ENCODE results near the gene RABEP2.
"Not testable (repeated sequence)": the region's sequence is repeated elsewhere in the genome, so short reads cannot be mapped to it uniquely, and the experiment has no call there.

RABEP2 gene, protein sequence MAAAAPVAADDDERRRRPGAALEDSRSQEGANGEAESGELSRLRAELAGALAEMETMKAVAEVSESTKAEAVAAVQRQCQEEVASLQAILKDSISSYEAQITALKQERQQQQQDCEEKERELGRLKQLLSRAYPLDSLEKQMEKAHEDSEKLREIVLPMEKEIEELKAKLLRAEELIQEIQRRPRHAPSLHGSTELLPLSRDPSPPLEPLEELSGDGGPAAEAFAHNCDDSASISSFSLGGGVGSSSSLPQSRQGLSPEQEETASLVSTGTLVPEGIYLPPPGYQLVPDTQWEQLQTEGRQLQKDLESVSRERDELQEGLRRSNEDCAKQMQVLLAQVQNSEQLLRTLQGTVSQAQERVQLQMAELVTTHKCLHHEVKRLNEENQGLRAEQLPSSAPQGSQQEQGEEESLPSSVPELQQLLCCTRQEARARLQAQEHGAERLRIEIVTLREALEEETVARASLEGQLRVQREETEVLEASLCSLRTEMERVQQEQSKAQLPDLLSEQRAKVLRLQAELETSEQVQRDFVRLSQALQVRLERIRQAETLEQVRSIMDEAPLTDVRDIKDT

GRCh38 chr16:28924762-28925385, at the start of gene RABEP2:
Gene RABEP2 (minus strand): TSS chr16:28925238. CDS start chr16:28925163, 75 bp downstream.
- H3K27ac ChIP-seq (ENCODE audit: low read length): peak within 1 kb of the TSS; percentile 97

DNA sequence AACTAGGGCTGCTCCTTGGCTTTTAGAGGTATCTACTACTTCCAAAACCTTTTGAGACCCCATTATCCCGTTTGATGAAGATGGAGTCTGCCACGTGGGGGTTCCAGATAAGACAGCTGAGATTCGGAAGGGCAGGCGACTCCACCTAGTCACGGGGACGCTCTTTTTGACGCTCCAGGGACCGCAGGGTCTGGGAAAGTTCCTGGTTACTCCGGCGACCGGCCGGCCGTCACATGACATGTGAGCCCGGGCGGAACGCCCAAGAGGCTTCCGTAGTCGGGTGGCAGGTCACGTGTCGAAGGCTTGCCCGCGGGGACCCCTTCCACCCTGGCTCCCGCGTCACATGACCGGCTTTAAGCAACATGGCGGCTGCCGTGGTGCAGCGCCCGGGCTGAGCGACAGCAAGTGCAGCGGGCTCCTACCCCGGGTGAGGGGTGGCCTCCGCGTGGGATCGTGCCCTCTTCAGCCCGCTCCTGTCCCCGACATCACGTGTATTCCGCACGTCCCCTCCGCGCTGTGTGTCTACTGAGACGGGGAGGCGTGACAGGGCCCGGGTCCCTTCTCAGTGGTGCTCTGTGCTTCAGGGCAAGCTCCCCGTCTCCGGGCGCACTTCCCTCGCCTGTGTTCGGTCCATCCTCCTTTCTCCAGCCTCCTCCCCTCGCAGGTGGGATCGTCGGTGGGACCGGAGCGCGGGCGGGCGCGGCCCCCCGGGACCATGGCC, 49.6 kb upstream of the RABEP2 start, which contains the start of gene SPNS1:
SPNS1 (plus strand) TSS at position 342 of the 721 bp plus-strand sequence; CDS start at position 716, 374 bp downstream.
- no peaks in the 10 kb centered on the region for H3K27me3 ChIP-seq (ENCODE audit: low read depth, low read length)
- H3K4me3 ChIP-seq (ENCODE audit: low read depth in 1 of 2, low read length in 2 of 2): peak within 1 kb of the TSS; percentile 93 to 95
- H3K4me1 ChIP-seq (ENCODE audit: control insufficient read depth in 1 of 2, insufficient read depth in 2 of 2, low read length in 2 of 2): peaks cover 4 to 25% of the 10 kb centered on the region in 2 donors
- peaks cover 5 to 24% of the 10 kb centered on the region in 2 donors for H3K36me3 ChIP-seq (ENCODE audit: control insufficient read depth in 1 of 2, insufficient read depth in 2 of 2, low read length in 2 of 2)
- H3K9me3 ChIP-seq (ENCODE audit: control insufficient read depth in 1 of 2, low read length in 2 of 2): no peaks in the 10 kb centered on the region
- peak within 1 kb of the TSS; percentile 83 for H3K27ac ChIP-seq (ENCODE audit: low read length)

More at GRCh38 chr16:28924762-28925385, at the start of gene RABEP2:
- Histone ChIP-seq H3K36me3 (ENCODE audit: control insufficient read depth in 1 of 2, insufficient read depth in 2 of 2, low read length in 2 of 2) (peaks cover 0 to 8% of the 10 kb centered on the region in 2 donors), H3K9me3 (ENCODE audit: control insufficient read depth in 1 of 2, low read length in 2 of 2) (no peaks in the 10 kb centered on the region), H3K4me1 (ENCODE audit: control insufficient read depth in 1 of 2, insufficient read depth in 2 of 2, low read length in 2 of 2) (peaks cover 0 to 9% of the 10 kb centered on the region in 2 donors), H3K4me3 (ENCODE audit: low read depth in 1 of 2, low read length in 2 of 2) (peak within 1 kb of the TSS; percentile 90), H3K27me3 (ENCODE audit: low read depth, low read length) (no peaks in the 10 kb centered on the region)

DNA sequence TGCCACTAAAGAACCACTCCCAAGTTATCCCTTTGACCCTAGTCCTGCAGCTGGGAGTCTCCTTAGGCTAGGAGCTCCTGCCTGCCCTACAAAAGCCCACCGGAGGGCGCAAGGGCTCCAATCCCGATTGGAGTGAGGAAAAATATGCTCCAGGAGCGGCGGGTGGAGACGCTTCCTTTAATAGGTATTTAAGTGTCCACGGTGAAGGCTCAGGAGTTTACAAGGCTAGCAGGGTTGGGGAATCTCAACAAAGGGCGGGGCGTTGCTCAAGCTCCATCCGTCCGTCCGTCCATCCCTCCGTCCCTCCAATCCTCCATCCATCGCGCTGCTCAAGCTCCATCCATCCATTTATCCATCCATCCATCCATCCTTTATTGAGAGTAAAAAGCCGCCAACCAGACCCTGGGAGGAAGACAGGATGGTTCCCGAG, 49.0 kb upstream of the RABEP2 start:
- no peaks in the 10 kb centered on the region for H3K9me3 ChIP-seq (ENCODE audit: control insufficient read depth in 1 of 2, low read length in 2 of 2)
- no peaks in the 10 kb centered on the region for H3K27me3 ChIP-seq (ENCODE audit: low read depth, low read length)
- H3K4me3 ChIP-seq (ENCODE audit: low read depth in 1 of 2, low read length in 2 of 2): peak overlapping the region; percentile 93 to 95
- H3K4me1 ChIP-seq (ENCODE audit: control insufficient read depth in 1 of 2, insufficient read depth in 2 of 2, low read length in 2 of 2): peaks cover 4 to 25% of the 10 kb centered on the region in 2 donors
- H3K36me3 ChIP-seq (ENCODE audit: control insufficient read depth in 1 of 2, insufficient read depth in 2 of 2, low read length in 2 of 2): peaks cover 5 to 20% of the 10 kb centered on the region in 2 donors
- H3K27ac ChIP-seq (ENCODE audit: low read length): peak overlapping the region; percentile 83

- peaks cover 3 to 12% of the 10 kb centered on the region in 2 donors for H3K36me3 ChIP-seq (ENCODE audit: control insufficient read depth in 1 of 2, insufficient read depth in 2 of 2, low read length in 2 of 2)
- not testable (repeated sequence) for H3K27ac ChIP-seq (ENCODE audit: low read length); H3K9me3 ChIP-seq (ENCODE audit: control insufficient read depth in 1 of 2, low read length in 2 of 2); H3K27me3 ChIP-seq (ENCODE audit: low read depth, low read length); H3K4me1 ChIP-seq (ENCODE audit: control insufficient read depth in 1 of 2, insufficient read depth in 2 of 2, low read length in 2 of 2); H3K4me3 ChIP-seq (ENCODE audit: low read depth in 1 of 2, low read length in 2 of 2)
Measured at GRCh38 chr16:28969696-28970095, 44.7 kb upstream of the RABEP2 start.

- Histone ChIP-seq H3K36me3 (ENCODE audit: control insufficient read depth in 1 of 2, insufficient read depth in 2 of 2, low read length in 2 of 2) (peaks cover 21 to 33% of the 10 kb centered on the region in 2 donors), H3K9me3 (ENCODE audit: control insufficient read depth in 1 of 2, low read length in 2 of 2) (no peaks in the 10 kb centered on the region), H3K4me3 (ENCODE audit: low read depth in 1 of 2, low read length in 2 of 2) (no peak overlapping the region), H3K27me3 (ENCODE audit: low read depth, low read length) (no peaks in the 10 kb centered on the region), H3K27ac (ENCODE audit: low read length) (no peak overlapping the region), H3K4me1 (ENCODE audit: control insufficient read depth in 1 of 2, insufficient read depth in 2 of 2, low read length in 2 of 2) (no peaks in the 10 kb centered on the region)
Measured at GRCh38 chr16:28967156-28967555, 42.1 kb upstream of the RABEP2 start.

- no peak overlapping the region for H3K27ac ChIP-seq (ENCODE audit: low read length)
- no peaks in the 10 kb centered on the region for H3K4me1 ChIP-seq (ENCODE audit: control insufficient read depth in 1 of 2, insufficient read depth in 2 of 2, low read length in 2 of 2)
- no peak overlapping the region for H3K4me3 ChIP-seq (ENCODE audit: low read depth in 1 of 2, low read length in 2 of 2)
- H3K9me3 ChIP-seq (ENCODE audit: control insufficient read depth in 1 of 2, low read length in 2 of 2): no peaks in the 10 kb centered on the region
- no peaks in the 10 kb centered on the region for H3K27me3 ChIP-seq (ENCODE audit: low read depth, low read length)
- H3K36me3 ChIP-seq (ENCODE audit: control insufficient read depth in 1 of 2, insufficient read depth in 2 of 2, low read length in 2 of 2): peaks cover 27 to 49% of the 10 kb centered on the region in 2 donors
Measured at GRCh38 chr16:28964496-28964895, 39.5 kb upstream of the RABEP2 start.

GRCh38 chr16:28964072-28964471, 39.0 kb upstream of the RABEP2 start:
- Histone ChIP-seq H3K27me3 (ENCODE audit: low read depth, low read length) (no peaks in the 10 kb centered on the region), H3K27ac (ENCODE audit: low read length) (no peak overlapping the region), H3K4me1 (ENCODE audit: control insufficient read depth in 1 of 2, insufficient read depth in 2 of 2, low read length in 2 of 2) (no peaks in the 10 kb centered on the region), H3K36me3 (ENCODE audit: control insufficient read depth in 1 of 2, insufficient read depth in 2 of 2, low read length in 2 of 2) (peaks cover 30 to 53% of the 10 kb centered on the region in 2 donors), H3K4me3 (ENCODE audit: low read depth in 1 of 2, low read length in 2 of 2) (no peak overlapping the region), H3K9me3 (ENCODE audit: control insufficient read depth in 1 of 2, low read length in 2 of 2) (no peaks in the 10 kb centered on the region)

DNA sequence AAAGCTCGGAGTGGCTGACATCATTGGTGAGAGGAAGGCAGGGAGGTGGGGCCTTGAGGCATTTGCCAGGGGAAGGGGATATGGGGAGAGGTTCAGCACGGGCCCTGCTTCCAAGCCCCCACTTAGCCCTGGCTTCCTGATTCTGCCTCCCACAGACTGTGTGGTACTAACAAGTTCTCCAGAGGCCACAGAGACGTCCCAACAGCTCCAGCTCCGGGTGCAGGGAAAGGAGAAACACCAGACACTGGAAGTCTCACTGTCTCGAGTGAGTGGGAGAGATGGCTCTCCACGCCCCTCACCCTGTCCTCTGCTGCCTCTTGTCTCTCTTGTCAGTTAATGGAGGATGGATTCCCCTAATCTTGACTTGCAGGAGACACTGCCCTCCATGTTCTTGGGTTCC, 33.8 kb upstream of the RABEP2 start:
- H3K4me1 ChIP-seq (ENCODE audit: control insufficient read depth in 1 of 2, insufficient read depth in 2 of 2, low read length in 2 of 2): no peaks in the 10 kb centered on the region
- H3K4me3 ChIP-seq (ENCODE audit: low read depth in 1 of 2, low read length in 2 of 2): no peak overlapping the region
- peaks cover 44 to 77% of the 10 kb centered on the region in 2 donors for H3K36me3 ChIP-seq (ENCODE audit: control insufficient read depth in 1 of 2, insufficient read depth in 2 of 2, low read length in 2 of 2)
- no peaks in the 10 kb centered on the region for H3K9me3 ChIP-seq (ENCODE audit: control insufficient read depth in 1 of 2, low read length in 2 of 2)
- no peak overlapping the region for H3K27ac ChIP-seq (ENCODE audit: low read length)
- no peaks in the 10 kb centered on the region for H3K27me3 ChIP-seq (ENCODE audit: low read depth, low read length)

- Histone ChIP-seq H3K4me1 (ENCODE audit: control insufficient read depth in 1 of 2, insufficient read depth in 2 of 2, low read length in 2 of 2) (no peaks in the 10 kb centered on the region), H3K27me3 (ENCODE audit: low read depth, low read length) (no peaks in the 10 kb centered on the region), H3K27ac (ENCODE audit: low read length) (no peak overlapping the region), H3K36me3 (ENCODE audit: control insufficient read depth in 1 of 2, insufficient read depth in 2 of 2, low read length in 2 of 2) (peaks cover 37 to 77% of the 10 kb centered on the region in 2 donors), H3K9me3 (ENCODE audit: control insufficient read depth in 1 of 2, low read length in 2 of 2) (no peaks in the 10 kb centered on the region), H3K4me3 (ENCODE audit: low read depth in 1 of 2, low read length in 2 of 2) (no peak overlapping the region)
Measured at GRCh38 chr16:28958216-28958615, 33.2 kb upstream of the RABEP2 start.

DNA sequence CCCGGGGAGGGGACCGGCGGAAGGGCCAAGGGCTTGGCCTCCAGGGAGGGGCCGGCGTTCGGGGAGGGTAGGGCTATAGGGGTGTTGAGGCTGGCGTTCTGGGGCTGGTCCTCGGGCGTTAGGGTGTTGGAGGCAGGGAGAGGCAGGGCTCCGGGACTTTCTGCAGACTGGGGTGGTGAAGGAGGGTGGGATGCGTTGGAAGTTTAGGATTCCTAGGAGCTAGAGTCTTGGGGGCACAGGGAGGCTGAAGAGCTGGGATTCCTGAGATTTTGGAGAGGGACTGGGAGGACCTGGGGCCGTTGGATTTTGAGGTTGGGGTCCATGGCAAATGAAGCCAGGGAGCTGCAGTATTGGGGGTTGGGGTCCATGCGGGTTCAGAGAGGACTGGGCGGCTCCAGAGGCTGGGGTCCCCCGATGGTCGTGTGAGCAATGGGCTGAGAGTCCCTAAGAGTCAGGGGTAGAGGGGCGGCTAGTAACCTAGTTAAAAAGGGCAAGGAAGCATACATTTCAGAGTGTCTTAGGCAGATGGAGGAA, 26.4 kb upstream of the RABEP2 start:
- Histone ChIP-seq H3K36me3 (ENCODE audit: control insufficient read depth in 1 of 2, insufficient read depth in 2 of 2, low read length in 2 of 2) (peaks cover 19 to 34% of the 10 kb centered on the region in 2 donors), H3K9me3 (ENCODE audit: control insufficient read depth in 1 of 2, low read length in 2 of 2) (no peaks in the 10 kb centered on the region), H3K4me3 (ENCODE audit: low read depth in 1 of 2, low read length in 2 of 2) (peak overlapping the region; percentile 71 to 80), H3K27me3 (ENCODE audit: low read depth, low read length) (no peaks in the 10 kb centered on the region), H3K27ac (ENCODE audit: low read length) (peak overlapping the region; percentile 23), H3K4me1 (ENCODE audit: control insufficient read depth in 1 of 2, insufficient read depth in 2 of 2, low read length in 2 of 2) (peaks cover 0 to 13% of the 10 kb centered on the region in 2 donors)
